ENCODE data around the gene DNAJC15.

The DNAJC15 gene

DNA sequence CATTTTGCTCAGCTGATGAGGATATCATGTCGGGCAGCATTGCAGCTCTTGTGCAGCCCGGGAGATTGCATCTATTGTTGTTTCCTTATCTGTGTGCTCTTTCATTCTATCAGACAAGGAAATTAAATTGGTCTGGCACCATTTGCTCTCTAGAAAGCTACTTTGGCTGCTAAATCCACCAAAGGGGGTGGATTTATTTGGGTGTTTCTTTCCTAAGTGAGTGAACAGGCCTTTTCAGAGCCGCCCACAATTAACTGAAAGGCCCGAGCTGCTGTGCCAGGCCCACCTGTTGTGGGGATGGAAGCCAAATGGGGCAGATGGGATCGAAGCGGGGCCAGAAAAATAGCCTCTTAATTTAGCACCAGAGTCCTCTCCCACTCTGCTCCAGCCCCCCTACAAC, 99.4 kb downstream of the DNAJC15 start:
- no peak for DNase-seq
- Histone ChIP-seq H2AFZ (ENCODE audit: insufficient read depth, low read length, poor library complexity) (no peak overlapping the region), H2BK120ac (ENCODE audit: insufficient read depth, low read length, poor library complexity) (no peak overlapping the region), H4K91ac (ENCODE audit: low read depth, low read length) (no peak overlapping the region), H2BK5ac (ENCODE audit: low read depth, low read length, poor library complexity) (no peak overlapping the region), H3K4me3 (ENCODE audit: low read depth, low read length) (no peak overlapping the region), H3K27ac (ENCODE audit: low read depth, low read length) (no peak overlapping the region), H3K18ac (ENCODE audit: low read length) (no peak overlapping the region), H3K9me3 (ENCODE audit: insufficient read depth, low read depth, low read length) (no peaks in the 10 kb centered on the region), H3K27me3 (ENCODE audit: insufficient read depth, low read length) (no peaks in the 10 kb centered on the region), H3K4me1 (ENCODE audit: control insufficient read depth in 1 of 2, insufficient read depth in 2 of 2, low read length in 2 of 2) (peaks cover 0 to 4% of the 10 kb centered on the region in 2 experiments), H3K4ac (ENCODE audit: low read depth, low read length) (no peak overlapping the region), H3K36me3 (ENCODE audit: control insufficient read depth in 1 of 2, insufficient read depth in 2 of 2, low read length in 2 of 2) (no peaks in the 10 kb centered on the region), H2BK12ac (ENCODE audit: low read length) (no peak overlapping the region), H4K8ac (ENCODE audit: low read depth, low read length) (no peak overlapping the region), H4K12ac (ENCODE audit: low read depth, low read length) (no peak overlapping the region), H3K4me2 (ENCODE audit: low read length) (no peak overlapping the region), H3K79me1 (ENCODE audit: low read length) (peaks cover 3% of the 10 kb centered on the region), H3K79me2 (ENCODE audit: control insufficient read depth, insufficient read depth, low read length, poor library complexity) (no peaks in the 10 kb centered on the region), H2AK5ac (ENCODE audit: low read length) (no peak overlapping the region), H3K9ac (ENCODE audit: low read length) (no peak overlapping the region), H3K23ac (ENCODE audit: low read length) (no peak overlapping the region), H3K14ac (ENCODE audit: low read length) (no peak overlapping the region)
- WGBS (ENCODE audit: extremely low coverage, insufficient coverage, insufficient read length), result no CpG with 5 or more reads among the region's 6 CpGs

DNA sequence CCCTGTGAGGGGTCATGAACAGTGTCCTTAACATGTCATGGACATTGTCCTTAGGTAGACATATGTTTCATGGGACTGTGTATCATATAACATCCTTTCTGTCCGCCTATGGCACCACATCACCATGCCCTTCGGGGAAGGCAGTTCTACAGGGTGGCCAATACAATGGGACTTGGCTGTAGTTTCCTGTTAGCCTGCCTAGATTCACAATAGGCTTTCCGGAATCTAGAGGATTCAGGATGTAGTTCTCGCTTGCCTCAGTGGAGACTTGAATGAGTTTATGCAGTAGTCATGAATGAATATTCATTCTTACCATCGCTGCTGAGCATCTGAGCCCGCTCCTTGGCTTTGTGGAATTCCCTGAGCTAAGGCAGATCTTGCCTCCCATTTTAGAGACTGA, 100.5 kb downstream of the DNAJC15 start:
- DNase-seq, result no peak
- Histone ChIP-seq H3K9ac (ENCODE audit: low read length) (no peak overlapping the region), H3K4me2 (ENCODE audit: low read length) (no peak overlapping the region), H4K91ac (ENCODE audit: low read depth, low read length) (no peak overlapping the region), H2BK120ac (ENCODE audit: insufficient read depth, low read length, poor library complexity) (no peak overlapping the region), H3K27ac (ENCODE audit: low read depth, low read length) (no peak overlapping the region), H2BK12ac (ENCODE audit: low read length) (no peak overlapping the region), H3K4me3 (ENCODE audit: low read depth, low read length) (no peak overlapping the region), H3K79me1 (ENCODE audit: low read length) (peaks cover 3% of the 10 kb centered on the region), H3K14ac (ENCODE audit: low read length) (no peak overlapping the region), H3K9me3 (ENCODE audit: insufficient read depth, low read depth, low read length) (no peaks in the 10 kb centered on the region), H2AFZ (ENCODE audit: insufficient read depth, low read length, poor library complexity) (no peak overlapping the region), H4K8ac (ENCODE audit: low read depth, low read length) (no peak overlapping the region), H3K36me3 (ENCODE audit: control insufficient read depth in 1 of 2, insufficient read depth in 2 of 2, low read length in 2 of 2) (no peaks in the 10 kb centered on the region), H2BK5ac (ENCODE audit: low read depth, low read length, poor library complexity) (no peak overlapping the region), H2AK5ac (ENCODE audit: low read length) (no peak overlapping the region), H3K27me3 (ENCODE audit: insufficient read depth, low read length) (no peaks in the 10 kb centered on the region), H3K79me2 (ENCODE audit: control insufficient read depth, insufficient read depth, low read length, poor library complexity) (no peaks in the 10 kb centered on the region), H3K18ac (ENCODE audit: low read length) (no peak overlapping the region), H3K4ac (ENCODE audit: low read depth, low read length) (no peak overlapping the region), H3K4me1 (ENCODE audit: control insufficient read depth in 1 of 2, insufficient read depth in 2 of 2, low read length in 2 of 2) (peaks cover 0 to 4% of the 10 kb centered on the region in 2 experiments), H4K12ac (ENCODE audit: low read depth, low read length) (no peak overlapping the region), H3K23ac (ENCODE audit: low read length) (no peak overlapping the region)
- WGBS (ENCODE audit: extremely low coverage, insufficient coverage, insufficient read length), result no CpG with 5 or more reads among the region's 6 CpGs

DNA sequence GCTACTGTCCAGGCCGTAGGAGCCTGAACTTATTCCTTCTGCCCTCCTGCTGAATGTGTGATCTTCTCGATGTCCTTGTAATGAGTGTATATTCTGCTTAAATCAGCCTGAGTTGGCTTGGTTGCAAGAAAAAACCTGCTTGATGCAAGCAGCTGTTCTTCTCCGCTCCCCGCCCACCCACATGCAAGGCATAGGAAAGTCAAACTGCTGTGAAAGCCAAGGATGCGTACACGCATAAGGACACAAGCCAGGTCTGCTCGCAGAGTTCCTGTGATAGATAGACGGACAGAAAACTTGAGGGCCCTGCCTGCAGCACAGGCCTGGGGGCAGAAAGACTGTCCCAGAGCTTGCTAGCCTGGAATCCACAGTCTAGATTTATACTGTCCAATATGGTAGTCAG, 101.1 kb downstream of the DNAJC15 start:
- H3K27ac ChIP-seq (ENCODE audit: low read depth, low read length), result no peak overlapping the region
- peaks cover 0 to 4% of the 10 kb centered on the region in 2 experiments for H3K4me1 ChIP-seq (ENCODE audit: control insufficient read depth in 1 of 2, insufficient read depth in 2 of 2, low read length in 2 of 2)
- no peak overlapping the region for H3K18ac ChIP-seq (ENCODE audit: low read length)
- no peaks in the 10 kb centered on the region for H3K27me3 ChIP-seq (ENCODE audit: insufficient read depth, low read length)
- no peak overlapping the region for H2AFZ ChIP-seq (ENCODE audit: insufficient read depth, low read length, poor library complexity)
- H3K23ac ChIP-seq (ENCODE audit: low read length), result no peak overlapping the region
- H3K79me1 ChIP-seq (ENCODE audit: low read length), result peaks cover 3% of the 10 kb centered on the region
- H4K91ac ChIP-seq (ENCODE audit: low read depth, low read length), result no peak overlapping the region
- no peak overlapping the region for H2AK5ac ChIP-seq (ENCODE audit: low read length)
- no peak overlapping the region for H4K8ac ChIP-seq (ENCODE audit: low read depth, low read length)
- no peak overlapping the region for H2BK12ac ChIP-seq (ENCODE audit: low read length)
- H4K12ac ChIP-seq (ENCODE audit: low read depth, low read length), result no peak overlapping the region
- no peaks in the 10 kb centered on the region for H3K9me3 ChIP-seq (ENCODE audit: insufficient read depth, low read depth, low read length)
- no peak overlapping the region for H3K4me3 ChIP-seq (ENCODE audit: low read depth, low read length)
- DNase-seq, result no peak
- H3K9ac ChIP-seq (ENCODE audit: low read length), result no peak overlapping the region
- no peak overlapping the region for H2BK5ac ChIP-seq (ENCODE audit: low read depth, low read length, poor library complexity)
- H2BK120ac ChIP-seq (ENCODE audit: insufficient read depth, low read length, poor library complexity), result no peak overlapping the region
- H3K79me2 ChIP-seq (ENCODE audit: control insufficient read depth, insufficient read depth, low read length, poor library complexity), result no peaks in the 10 kb centered on the region
- WGBS (ENCODE audit: extremely low coverage, insufficient coverage, insufficient read length), result no CpG with 5 or more reads among the region's 8 CpGs
- no peaks in the 10 kb centered on the region for H3K36me3 ChIP-seq (ENCODE audit: control insufficient read depth in 1 of 2, insufficient read depth in 2 of 2, low read length in 2 of 2)
- H3K4me2 ChIP-seq (ENCODE audit: low read length), result no peak overlapping the region
- no peak overlapping the region for H3K14ac ChIP-seq (ENCODE audit: low read length)
- no peak overlapping the region for H3K4ac ChIP-seq (ENCODE audit: low read depth, low read length)

DNA sequence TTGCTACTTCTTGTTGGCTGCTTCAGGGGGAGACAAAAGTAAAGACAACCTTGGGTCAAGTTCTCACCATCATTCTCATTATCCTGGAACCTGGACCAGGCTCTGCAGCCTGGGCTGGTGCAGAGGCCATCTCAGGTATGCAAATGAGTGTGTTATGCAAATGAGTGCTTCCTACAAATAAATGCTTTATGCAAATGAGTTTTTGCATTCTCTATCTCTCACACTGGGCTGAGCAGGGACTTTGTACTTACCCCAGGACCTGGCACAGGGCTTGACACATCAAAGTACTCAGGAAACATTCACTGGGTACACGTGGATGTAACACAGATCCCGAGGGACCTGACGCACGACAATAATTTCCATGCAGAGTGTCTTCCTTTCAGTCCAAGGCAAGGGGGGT, 103.0 kb downstream of the DNAJC15 start:
- peaks cover 7% of the 10 kb centered on the region for H3K79me1 ChIP-seq (ENCODE audit: low read length)
- no peak overlapping the region for H2BK120ac ChIP-seq (ENCODE audit: insufficient read depth, low read length, poor library complexity)
- WGBS (ENCODE audit: extremely low coverage, insufficient coverage, insufficient read length), result no CpG with 5 or more reads among the region's 4 CpGs
- no peak overlapping the region for H2BK5ac ChIP-seq (ENCODE audit: low read depth, low read length, poor library complexity)
- no peak overlapping the region for H3K4me2 ChIP-seq (ENCODE audit: low read length)
- no peak overlapping the region for H4K8ac ChIP-seq (ENCODE audit: low read depth, low read length)
- no peak for DNase-seq
- H3K4me3 ChIP-seq (ENCODE audit: low read depth, low read length), result no peak overlapping the region
- no peak overlapping the region for H3K27ac ChIP-seq (ENCODE audit: low read depth, low read length)
- H4K12ac ChIP-seq (ENCODE audit: low read depth, low read length), result no peak overlapping the region
- no peaks in the 10 kb centered on the region for H3K27me3 ChIP-seq (ENCODE audit: insufficient read depth, low read length)
- no peak overlapping the region for H4K91ac ChIP-seq (ENCODE audit: low read depth, low read length)
- H3K79me2 ChIP-seq (ENCODE audit: control insufficient read depth, insufficient read depth, low read length, poor library complexity), result no peaks in the 10 kb centered on the region
- no peak overlapping the region for H3K23ac ChIP-seq (ENCODE audit: low read length)
- no peaks in the 10 kb centered on the region for H3K36me3 ChIP-seq (ENCODE audit: control insufficient read depth in 1 of 2, insufficient read depth in 2 of 2, low read length in 2 of 2)
- no peaks in the 10 kb centered on the region for H3K9me3 ChIP-seq (ENCODE audit: insufficient read depth, low read depth, low read length)
- H3K4me1 ChIP-seq (ENCODE audit: control insufficient read depth in 1 of 2, insufficient read depth in 2 of 2, low read length in 2 of 2), result no peaks in the 10 kb centered on the region
- no peak overlapping the region for H2AK5ac ChIP-seq (ENCODE audit: low read length)
- H3K4ac ChIP-seq (ENCODE audit: low read depth, low read length), result no peak overlapping the region
- no peak overlapping the region for H3K14ac ChIP-seq (ENCODE audit: low read length)
- no peak overlapping the region for H3K18ac ChIP-seq (ENCODE audit: low read length)
- no peak overlapping the region for H3K9ac ChIP-seq (ENCODE audit: low read length)
- H2BK12ac ChIP-seq (ENCODE audit: low read length), result no peak overlapping the region
- H2AFZ ChIP-seq (ENCODE audit: insufficient read depth, low read length, poor library complexity), result no peak overlapping the region

Data from trophoblast cell (in vitro differentiated cells and primary cell).